HL-60 (cell line): ENCODE measurements around the gene NDUFB5.
"Not testable (repeated sequence)": the region's sequence is repeated elsewhere in the genome, so short reads cannot be mapped to it uniquely, and the experiment has no call there.

Experiments used
- DNase-seq, 2 experiments: peaks; one replicate each; pipeline ENCODE4 v3.0.0-alpha.2; 2010 to 2020; ENCODE audit warnings: low read depth in 1 of 2, low spot score in 1 of 2
- H3K27ac ChIP-seq: fragments of 250-450 bp; sonication (Bioruptor Pico); replicated peaks from 2 replicates; pipeline ENCODE4 v1.5.1; 2020; ENCODE audit warnings: mild to moderate bottlenecking, moderate library complexity
- H3K27me3 ChIP-seq: fragments of 250-450 bp; sonication (Bioruptor Pico); 2 replicates; pipeline ENCODE4 v1.5.1; 2021; ENCODE audit warnings: mild to moderate bottlenecking, moderate library complexity; ENCODE audit not compliant: insufficient read depth, poor library complexity, severe bottlenecking
- H3K4me3 ChIP-seq: replicated peaks from 2 replicates; pipeline ENCODE4 v1.5.1; 2011; ENCODE audit warnings: mild to moderate bottlenecking, control low read depth, low read length; ENCODE audit not compliant: insufficient read depth
- CTCF ChIP-seq: IDR thresholded peaks from one replicate; pipeline ENCODE4 v1.5.1; 2011; ENCODE audit warnings: low read length, control low read depth, inconsistent platforms; ENCODE audit not compliant: insufficient read depth
- GABPA ChIP-seq: IDR thresholded peaks from 2 replicates; pipeline ENCODE4 v1.6.1; 2012; ENCODE audit warnings: low read depth
- POLR2AphosphoS5 ChIP-seq: IDR thresholded peaks from 2 replicates; pipeline ENCODE4 v1.6.1; 2012; ENCODE audit warnings: low read depth
- SPI1 ChIP-seq: IDR thresholded peaks from 2 replicates; pipeline ENCODE4 v1.6.1; 2012; ENCODE audit warnings: low read depth, mild to moderate bottlenecking, borderline replicate concordance
- TF ChIP-seq, protein P1 (sequence below): IDR thresholded peaks from 2 replicates; pipeline ENCODE4 v1.6.1; 2012; ENCODE audit warnings: low read depth; ENCODE audit not compliant: insufficient replicate concordance

The NDUFB5 gene

DNA sequence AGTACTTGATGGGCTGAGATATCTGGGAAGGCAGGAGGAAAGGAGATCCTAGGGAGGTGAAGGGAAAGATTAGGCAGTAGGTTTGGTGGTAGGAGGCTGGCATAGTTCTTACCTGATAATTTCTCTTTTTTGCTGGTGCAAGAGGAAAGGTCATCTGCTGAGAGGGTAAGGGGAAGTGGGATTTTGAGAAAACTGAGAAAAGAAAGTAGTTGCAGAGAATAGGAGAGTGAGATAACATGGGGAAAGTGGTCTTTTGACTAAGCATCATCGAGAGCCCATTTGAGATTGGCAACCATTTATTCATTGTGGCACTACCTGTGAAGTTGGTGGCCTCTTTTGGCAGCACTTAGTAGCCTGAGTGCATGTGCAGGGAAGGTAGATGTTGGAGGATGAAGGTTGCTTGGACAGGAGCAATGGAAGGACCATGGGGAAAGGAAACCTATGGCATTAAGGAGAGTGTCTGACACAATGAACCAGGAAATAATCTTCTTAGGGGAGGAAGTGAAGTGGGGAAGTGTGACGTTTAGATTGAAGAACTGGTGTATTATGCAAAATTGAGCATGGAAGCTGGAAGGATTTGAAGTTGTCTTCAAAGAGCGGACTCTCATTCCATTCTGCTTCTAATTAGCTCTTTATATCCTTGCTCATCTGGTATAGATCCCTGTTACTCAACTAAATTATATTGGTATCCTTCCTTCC is 26.3 kb downstream of the NDUFB5 start:
- no peak overlapping the region for H3K27ac ChIP-seq
- no peak for DNase-seq
- TF ChIP-seq, protein P1, sequence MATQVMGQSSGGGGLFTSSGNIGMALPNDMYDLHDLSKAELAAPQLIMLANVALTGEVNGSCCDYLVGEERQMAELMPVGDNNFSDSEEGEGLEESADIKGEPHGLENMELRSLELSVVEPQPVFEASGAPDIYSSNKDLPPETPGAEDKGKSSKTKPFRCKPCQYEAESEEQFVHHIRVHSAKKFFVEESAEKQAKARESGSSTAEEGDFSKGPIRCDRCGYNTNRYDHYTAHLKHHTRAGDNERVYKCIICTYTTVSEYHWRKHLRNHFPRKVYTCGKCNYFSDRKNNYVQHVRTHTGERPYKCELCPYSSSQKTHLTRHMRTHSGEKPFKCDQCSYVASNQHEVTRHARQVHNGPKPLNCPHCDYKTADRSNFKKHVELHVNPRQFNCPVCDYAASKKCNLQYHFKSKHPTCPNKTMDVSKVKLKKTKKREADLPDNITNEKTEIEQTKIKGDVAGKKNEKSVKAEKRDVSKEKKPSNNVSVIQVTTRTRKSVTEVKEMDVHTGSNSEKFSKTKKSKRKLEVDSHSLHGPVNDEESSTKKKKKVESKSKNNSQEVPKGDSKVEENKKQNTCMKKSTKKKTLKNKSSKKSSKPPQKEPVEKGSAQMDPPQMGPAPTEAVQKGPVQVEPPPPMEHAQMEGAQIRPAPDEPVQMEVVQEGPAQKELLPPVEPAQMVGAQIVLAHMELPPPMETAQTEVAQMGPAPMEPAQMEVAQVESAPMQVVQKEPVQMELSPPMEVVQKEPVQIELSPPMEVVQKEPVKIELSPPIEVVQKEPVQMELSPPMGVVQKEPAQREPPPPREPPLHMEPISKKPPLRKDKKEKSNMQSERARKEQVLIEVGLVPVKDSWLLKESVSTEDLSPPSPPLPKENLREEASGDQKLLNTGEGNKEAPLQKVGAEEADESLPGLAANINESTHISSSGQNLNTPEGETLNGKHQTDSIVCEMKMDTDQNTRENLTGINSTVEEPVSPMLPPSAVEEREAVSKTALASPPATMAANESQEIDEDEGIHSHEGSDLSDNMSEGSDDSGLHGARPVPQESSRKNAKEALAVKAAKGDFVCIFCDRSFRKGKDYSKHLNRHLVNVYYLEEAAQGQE: no peak
- TF ChIP-seq POLR2AphosphoS5 (no peak), CTCF (no peak), SPI1 (peak; percentile 58; the same call in 1 of the 2 replicates), GABPA (no peak)
- no peaks in the 10 kb centered on the region for H3K27me3 ChIP-seq
- no peak overlapping the region for H3K4me3 ChIP-seq

DNA sequence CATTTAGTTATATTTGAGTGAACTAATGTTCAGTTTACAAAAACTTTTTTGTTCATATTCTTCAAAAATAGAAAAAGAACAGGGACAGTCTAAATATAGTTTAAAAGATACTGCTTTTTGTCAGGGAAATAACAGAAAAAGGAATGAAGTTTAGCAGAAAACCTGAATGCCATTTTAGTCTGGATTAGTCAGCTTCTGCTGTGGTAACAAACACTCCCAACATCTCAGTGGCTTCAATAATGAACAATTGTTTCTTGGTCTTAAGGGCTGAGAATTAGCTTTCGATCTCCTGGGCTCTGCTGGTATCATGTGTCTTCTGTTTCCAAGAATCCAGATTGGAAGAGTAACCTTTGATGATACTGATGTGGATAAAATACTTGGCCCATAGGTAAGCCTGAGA is 35.9 kb downstream of the NDUFB5 start:
- Histone ChIP-seq H3K4me3 (no peak overlapping the region), H3K27ac (no peak overlapping the region), H3K27me3 (no peaks in the 10 kb centered on the region)
- no peak for DNase-seq
- TF ChIP-seq POLR2AphosphoS5 (no peak), CTCF (no peak), GABPA (no peak), SPI1 (no peak)
- TF ChIP-seq, protein P1: no peak

GRCh38 chr3:179642871-179643270 is 38.3 kb downstream of the NDUFB5 start:
- TF ChIP-seq CTCF: no peak
- TF ChIP-seq, protein P1: no peak
- no peak for TF ChIP-seq POLR2AphosphoS5
- TF ChIP-seq SPI1: no peak
- TF ChIP-seq GABPA: no peak
- Histone ChIP-seq H3K27ac (no peak overlapping the region), H3K4me3 (no peak overlapping the region), H3K27me3 (no peaks in the 10 kb centered on the region)
- DNase-seq: no peak

DNA sequence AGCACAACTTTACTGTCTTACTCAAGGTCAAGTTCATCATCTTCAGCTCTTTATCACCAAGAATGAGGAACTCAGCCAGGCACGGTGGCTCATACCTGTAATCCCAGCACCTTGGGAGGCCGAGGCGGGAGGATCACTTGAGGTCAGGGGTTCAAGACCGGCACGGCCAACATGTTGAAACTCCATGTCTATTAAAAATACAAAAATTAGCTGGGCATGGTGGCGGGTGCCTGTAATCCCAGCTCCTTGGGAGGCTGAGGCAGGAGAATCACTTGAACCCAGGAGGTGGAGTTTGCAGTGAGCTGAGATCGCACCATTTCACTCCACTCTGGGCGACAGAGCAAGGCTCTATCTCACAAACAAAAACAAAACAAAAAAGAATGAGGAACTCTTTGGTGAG is 39.2 kb downstream of the NDUFB5 start:
- not testable (repeated sequence) for H3K4me3 ChIP-seq

More for the DNA sequence above, 39.2 kb downstream of the NDUFB5 start:
- H3K27me3 ChIP-seq, H3K27ac ChIP-seq, DNase-seq: not testable (repeated sequence)
